K562 (cell line): ENCODE measurements around the gene EVA1B. TPM values are rescaled to one million over a fixed set of nuclear protein-coding genes. Genes with fewer than 3 reads are reported as not detected.
A peak's percentile ranks its signal among the peaks of the same experiment; 100 is the strongest.

ENCODE experiments used
- BRF1 ChIP-seq: IDR thresholded peaks from 3 replicates; pipeline ENCODE4 v1.6.1; 2011; ENCODE audit warnings: borderline replicate concordance, mild to moderate bottlenecking; ENCODE audit not compliant: insufficient read length; ENCODE audit errors: extremely low read depth
- CHCHD3 ChIP-seq: fragments of 250-450 bp; sonication (Bioruptor Pico); IDR thresholded peaks from 2 replicates; pipeline ENCODE4 v2.1.2; 2022; ENCODE audit warnings: mild to moderate bottlenecking
- ETV6 ChIP-seq, 3 experiments: fragments of 150-350 bp in 1 of 3; sonication (generic) in 1 of 3; formaldehyde crosslinking in 1 of 3; IDR thresholded peaks; 2 replicates each; pipeline versions ENCODE4 v1.6.1 to v1.8.0; 2014 to 2022; ENCODE audit warnings: borderline replicate concordance in 2 of 3, low read depth in 2 of 3, antibody characterized with exemption in 1 of 3, low read length in 1 of 3, mild to moderate bottlenecking in 1 of 3, missing genetic modification reagents in 1 of 3
- HLTF ChIP-seq: fragments of 450-650 bp; IDR thresholded peaks from 2 replicates; pipeline ENCODE4 v1.6.1; 2016
- KLF13 ChIP-seq: fragments of 450-650 bp; IDR thresholded peaks from 2 replicates; pipeline ENCODE4 v1.6.1; 2016; ENCODE audit warnings: missing genetic modification characterization, low read depth, mild to moderate bottlenecking, missing compliant biosample characterization, moderate library complexity, borderline replicate concordance
- NFATC3 ChIP-seq: fragments of 450-650 bp; IDR thresholded peaks from 2 replicates; pipeline ENCODE4 v1.6.1; 2017; ENCODE audit warnings: mild to moderate bottlenecking
- PHF21A ChIP-seq: fragments of 450-650 bp; IDR thresholded peaks from 2 replicates; pipeline ENCODE4 v1.6.1; 2017; ENCODE audit warnings: low read depth, borderline replicate concordance
- POLR2B ChIP-seq: fragments of 450-650 bp; IDR thresholded peaks from 2 replicates; pipeline ENCODE4 v1.6.1; 2018; ENCODE audit warnings: low read depth; ENCODE audit not compliant: partially characterized antibody
- SIN3A ChIP-seq, 2 experiments: fragments of 150-350 bp in 1 of 2; IDR thresholded peaks; 2 replicates each; pipeline ENCODE4 v1.6.1; 2011 to 2016; ENCODE audit warnings: borderline replicate concordance in 2 of 2, low read depth in 2 of 2, low read length in 2 of 2, mild to moderate bottlenecking in 2 of 2, moderate library complexity in 2 of 2; ENCODE audit not compliant: control insufficient read depth in 1 of 2
- SMARCA4 ChIP-seq: fragments of 450-650 bp; IDR thresholded peaks from 2 replicates; pipeline ENCODE4 v1.6.1; 2016
- SRSF3 ChIP-seq: fragments of 200-400 bp; formaldehyde crosslinking; IDR thresholded peaks from 2 replicates; pipeline ENCODE4 v1.6.1; 2016; ENCODE audit warnings: mild to moderate bottlenecking, low read length, moderate library complexity; ENCODE audit not compliant: insufficient read depth
- SRSF7 ChIP-seq: fragments of 200-400 bp; formaldehyde crosslinking; optimal IDR thresholded peaks from 2 replicates; pipeline ENCODE3; 2017; ENCODE audit warnings: mild to moderate bottlenecking, low read depth, low read length
- TBP ChIP-seq: optimal IDR thresholded peaks from 2 replicates; pipeline ENCODE3; 2011; ENCODE audit warnings: low read depth, low read length, improper control_type of control experiment
- TCF7 ChIP-seq: sonication (generic); IDR thresholded peaks from 2 replicates; pipeline ENCODE4 v1.6.1; 2016; ENCODE audit warnings: antibody characterized with exemption, borderline replicate concordance
- ZBTB1 ChIP-seq: sonication (generic); formaldehyde crosslinking; IDR thresholded peaks from 2 replicates; pipeline ENCODE4 v1.8.1; 2023; ENCODE audit warnings: missing genetic modification reagents, low read depth, mild to moderate bottlenecking, borderline replicate concordance
- ZC3H11A ChIP-seq: IDR thresholded peaks from 2 replicates; pipeline ENCODE4 v1.6.1; 2012; ENCODE audit warnings: low read depth, low read length, improper control_type of control experiment
- ZFX ChIP-seq: sonication (generic); formaldehyde crosslinking; IDR thresholded peaks from 2 replicates; pipeline ENCODE4 v1.8.0; 2022; ENCODE audit warnings: mild to moderate bottlenecking, missing genetic modification reagents, moderate library complexity
- ZNF224 ChIP-seq: sonication (generic); formaldehyde crosslinking; IDR thresholded peaks from 2 replicates; pipeline ENCODE4 v1.8.0; 2022; ENCODE audit warnings: mild to moderate bottlenecking, missing genetic modification reagents
- ZNF41 ChIP-seq: fragments of 250-450 bp; sonication (Bioruptor Pico); conservative IDR thresholded peaks from 2 replicates; pipeline ENCODE4 v1.4.0; 2020; ENCODE audit warnings: mild to moderate bottlenecking
- polyA plus RNA-seq, 8 experiments: library from polyadenylated mRNA; depleted of rRNA in 4 of 8; stranded (reverse) in 5 of 8; unstranded in 3 of 8; fragments of >200 nt; fragmentation: Nextera tagmentation in 2 of 8; fragmentation: Illumina TruSeq in 1 of 8; extraction: Ambion mirVana in 2 of 8; extraction: Trizol in 1 of 8; gene quantifications; 2 replicates each; pipeline versions ENCODE4 v1.2.1 to v1.2.3, GENCODE V29; 2011 to 2014; ENCODE audit warnings: inconsistent platforms in 1 of 8, missing spikeins in 1 of 8
- total RNA-seq, 7 experiments: library from RNA; depleted of rRNA in 6 of 7; stranded (reverse); fragments of >200 nt in 6 of 7; fragmentation: Illumina TruSeq in 2 of 7; extraction: Trizol in 2 of 7; gene quantifications; 2 replicates each; pipeline versions ENCODE4 v1.2.1 to v1.2.3, GENCODE V29; 2011 to 2021; ENCODE audit warnings: low replicate concordance in 1 of 7
- TF ChIP-seq, protein P1 (sequence below), 2 experiments: fragments of 250-450 bp in 1 of 2; fragments of 450-650 bp in 1 of 2; sonication (Bioruptor Pico) in 1 of 2; IDR thresholded peaks; 2 replicates each; pipeline versions ENCODE4 v1.6.1 to v1.8.0; 2016 to 2021; ENCODE audit warnings: mild to moderate bottlenecking in 2 of 2, moderate library complexity in 2 of 2, missing compliant biosample characterization in 1 of 2, missing genetic modification characterization in 1 of 2
- TF ChIP-seq, protein P2 (sequence below): fragments of 150-350 bp; IDR thresholded peaks from 2 replicates; pipeline ENCODE4 v1.6.1; 2014; ENCODE audit warnings: low read depth, mild to moderate bottlenecking, low read length, borderline replicate concordance
- TF ChIP-seq, protein P3 (sequence below): sonication (generic); formaldehyde crosslinking; IDR thresholded peaks from 2 replicates; pipeline ENCODE4 v1.8.1; 2023; ENCODE audit warnings: mild to moderate bottlenecking, missing genetic modification reagents, moderate library complexity

EVA1B gene
- total and polyA plus RNA-seq, 9 of the 15 experiments (the other 6 are each of a cell fraction or from before 2014, with no cell fraction given): 0.08 to 65.7 (median 2.4) TPM

DNA sequence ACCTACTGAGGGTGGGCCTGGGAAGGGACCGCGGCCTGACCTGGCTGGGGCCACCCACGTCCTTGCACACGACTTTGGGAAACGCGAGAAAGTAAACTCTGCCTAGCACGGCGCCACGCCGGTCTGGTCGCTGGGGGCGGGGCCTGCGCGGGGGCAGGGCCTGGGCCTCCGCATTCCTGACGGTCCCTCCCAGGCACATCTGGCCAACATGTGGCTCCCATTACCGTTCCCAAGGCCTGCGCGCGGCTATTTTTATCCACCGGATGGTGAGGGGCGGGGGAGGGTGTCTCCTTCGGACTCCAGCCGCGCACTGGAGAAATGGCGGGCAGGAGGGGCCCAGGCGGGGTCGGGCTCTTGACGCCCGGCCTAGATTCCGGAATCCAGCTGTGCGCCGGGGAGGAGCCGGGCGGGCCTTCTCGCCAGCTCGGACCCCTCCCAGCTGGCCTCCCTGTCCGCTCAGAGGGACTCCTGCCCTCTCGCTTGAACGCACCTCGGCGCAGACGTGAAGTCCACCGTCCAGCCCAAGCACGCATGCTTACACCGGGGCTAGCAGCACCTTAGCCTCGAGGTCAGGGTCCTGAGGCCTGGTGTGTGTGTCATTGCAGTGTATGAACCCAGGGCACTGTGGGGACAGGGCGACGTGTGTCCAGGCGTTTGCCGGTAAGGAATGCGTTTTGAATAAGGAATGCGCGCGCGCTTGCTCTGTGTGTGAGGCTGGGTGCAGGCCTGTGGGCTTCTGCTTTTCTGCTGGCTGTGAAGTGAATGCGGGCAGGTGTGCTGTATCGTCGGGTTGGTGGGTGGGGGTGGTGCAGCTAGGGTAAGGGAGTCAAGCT, 2.1 kb downstream of the EVA1B start (continued):
- TF ChIP-seq NFATC3: no peak
- TF ChIP-seq ZFX (CRISPR knock-in tag): peak; percentile 97
- TF ChIP-seq, protein P1, sequence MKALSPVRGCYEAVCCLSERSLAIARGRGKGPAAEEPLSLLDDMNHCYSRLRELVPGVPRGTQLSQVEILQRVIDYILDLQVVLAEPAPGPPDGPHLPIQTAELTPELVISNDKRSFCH (CRISPR knock-in tag; IDR thresholded peaks at IDR 0.05): no peak
- TF ChIP-seq, protein P1 (tag; IDR thresholded peaks at IDR 0.05): peak; percentile 90
- peak; percentile 88; the same call in 1 of the 2 replicates for TF ChIP-seq ZBTB1 (CRISPR knock-in tag)
- peak; percentile 58 for TF ChIP-seq TBP
- TF ChIP-seq SIN3A (IDR thresholded peaks at IDR 0.05; ENCODE audit: borderline replicate concordance in 2 of 2, control insufficient read depth in 1 of 2, low read depth in 2 of 2, low read length in 2 of 2): peak; percentile 83 to 96; a peak in 2 of 4 replicates
- no peak for TF ChIP-seq SRSF7
- TF ChIP-seq, protein P2, sequence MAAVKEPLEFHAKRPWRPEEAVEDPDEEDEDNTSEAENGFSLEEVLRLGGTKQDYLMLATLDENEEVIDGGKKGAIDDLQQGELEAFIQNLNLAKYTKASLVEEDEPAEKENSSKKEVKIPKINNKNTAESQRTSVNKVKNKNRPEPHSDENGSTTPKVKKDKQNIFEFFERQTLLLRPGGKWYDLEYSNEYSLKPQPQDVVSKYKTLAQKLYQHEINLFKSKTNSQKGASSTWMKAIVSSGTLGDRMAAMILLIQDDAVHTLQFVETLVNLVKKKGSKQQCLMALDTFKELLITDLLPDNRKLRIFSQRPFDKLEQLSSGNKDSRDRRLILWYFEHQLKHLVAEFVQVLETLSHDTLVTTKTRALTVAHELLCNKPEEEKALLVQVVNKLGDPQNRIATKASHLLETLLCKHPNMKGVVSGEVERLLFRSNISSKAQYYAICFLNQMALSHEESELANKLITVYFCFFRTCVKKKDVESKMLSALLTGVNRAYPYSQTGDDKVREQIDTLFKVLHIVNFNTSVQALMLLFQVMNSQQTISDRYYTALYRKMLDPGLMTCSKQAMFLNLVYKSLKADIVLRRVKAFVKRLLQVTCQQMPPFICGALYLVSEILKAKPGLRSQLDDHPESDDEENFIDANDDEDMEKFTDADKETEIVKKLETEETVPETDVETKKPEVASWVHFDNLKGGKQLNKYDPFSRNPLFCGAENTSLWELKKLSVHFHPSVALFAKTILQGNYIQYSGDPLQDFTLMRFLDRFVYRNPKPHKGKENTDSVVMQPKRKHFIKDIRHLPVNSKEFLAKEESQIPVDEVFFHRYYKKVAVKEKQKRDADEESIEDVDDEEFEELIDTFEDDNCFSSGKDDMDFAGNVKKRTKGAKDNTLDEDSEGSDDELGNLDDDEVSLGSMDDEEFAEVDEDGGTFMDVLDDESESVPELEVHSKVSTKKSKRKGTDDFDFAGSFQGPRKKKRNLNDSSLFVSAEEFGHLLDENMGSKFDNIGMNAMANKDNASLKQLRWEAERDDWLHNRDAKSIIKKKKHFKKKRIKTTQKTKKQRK: no peak
- TF ChIP-seq ZNF41 (CRISPR knock-in tag): no peak
- TF ChIP-seq HLTF: no peak; the same call in 1 of the 2 replicates
- no peak for TF ChIP-seq CHCHD3 (CRISPR knock-in tag)
- TF ChIP-seq SMARCA4: 0 out of 2 replicates have a peak, but pooled peaks have one; percentile 23
- TF ChIP-seq PHF21A: 0 out of 2 replicates have a peak, but pooled peaks have one; percentile 73
- no peak for TF ChIP-seq ZNF224 (CRISPR knock-in tag)
- no peak for TF ChIP-seq SRSF3
- no peak for TF ChIP-seq BRF1
- no peak for TF ChIP-seq ETV6 (IDR thresholded peaks at IDR 0.05; ENCODE audit: borderline replicate concordance in 1 of 2, low read depth in 2 of 2, low read length in 1 of 2)
- TF ChIP-seq ETV6 (CRISPR knock-in tag; IDR thresholded peaks at IDR 0.05; ENCODE audit: borderline replicate concordance): no peak
- TF ChIP-seq KLF13 (tag): peak; percentile 78
- no peak for TF ChIP-seq ZC3H11A
- no peak for TF ChIP-seq POLR2B
- 0 out of 2 replicates have a peak, but pooled peaks have one; percentile 16 for TF ChIP-seq TCF7
- TF ChIP-seq, protein P3, sequence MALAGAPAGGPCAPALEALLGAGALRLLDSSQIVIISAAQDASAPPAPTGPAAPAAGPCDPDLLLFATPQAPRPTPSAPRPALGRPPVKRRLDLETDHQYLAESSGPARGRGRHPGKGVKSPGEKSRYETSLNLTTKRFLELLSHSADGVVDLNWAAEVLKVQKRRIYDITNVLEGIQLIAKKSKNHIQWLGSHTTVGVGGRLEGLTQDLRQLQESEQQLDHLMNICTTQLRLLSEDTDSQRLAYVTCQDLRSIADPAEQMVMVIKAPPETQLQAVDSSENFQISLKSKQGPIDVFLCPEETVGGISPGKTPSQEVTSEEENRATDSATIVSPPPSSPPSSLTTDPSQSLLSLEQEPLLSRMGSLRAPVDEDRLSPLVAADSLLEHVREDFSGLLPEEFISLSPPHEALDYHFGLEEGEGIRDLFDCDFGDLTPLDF: peak; percentile 98
